HepG2 (cell line): Measurements from ENCODE around the gene FBXL20. TPM values are rescaled to one million over a fixed set of nuclear protein-coding genes. Genes with fewer than 3 reads are reported as not detected.

Source experiments
- ARID3A ChIP-seq: IDR thresholded peaks from 2 replicates; pipeline ENCODE4 v1.6.1; 2012; ENCODE audit warnings: low read depth, low read length, improper control_type of control experiment
- BRD4 ChIP-seq: sonication (generic); formaldehyde crosslinking; IDR thresholded peaks from 2 replicates; pipeline ENCODE4 v1.4.0; 2020; ENCODE audit warnings: missing genetic modification reagents
- NFIC ChIP-seq: IDR thresholded peaks from 2 replicates; pipeline ENCODE4 v1.6.1; 2012; ENCODE audit warnings: mild to moderate bottlenecking, low read length, inconsistent platforms
- RERE ChIP-seq: IDR thresholded peaks from 2 replicates; pipeline ENCODE4 v1.6.1; 2016; ENCODE audit warnings: low read depth, missing genetic modification reagents, missing compliant biosample characterization
- SMYD3 ChIP-seq: sonication (generic); formaldehyde crosslinking; IDR thresholded peaks from 2 replicates; pipeline ENCODE4 v1.8.1; 2023; ENCODE audit warnings: mild to moderate bottlenecking, missing genetic modification reagents
- polyA plus RNA-seq, 8 experiments: library from polyadenylated mRNA; depleted of rRNA in 3 of 8; stranded (reverse) in 7 of 8; unstranded in 1 of 8; fragments of >200 nt; fragmentation: Illumina TruSeq in 4 of 8; extraction: Trizol in 4 of 8; gene quantifications; 2 replicates each; pipeline versions ENCODE4 v1.2.1 to v1.2.3, GENCODE V29; 2011 to 2016; ENCODE audit warnings: low read depth in 4 of 8, missing spikeins in 1 of 8, mixed read lengths in 1 of 8; ENCODE audit not compliant: insufficient read depth in 1 of 8
- total RNA-seq, 5 experiments: library from RNA; depleted of rRNA; stranded (reverse); fragments of >200 nt; fragmentation: Illumina TruSeq; extraction: Trizol; gene quantifications; 2 replicates each; pipeline ENCODE4 v1.2.3, GENCODE V29; 2016; ENCODE audit warnings: low read depth in 1 of 5
- TF ChIP-seq, protein P1 (sequence below): sonication (generic); formaldehyde crosslinking; IDR thresholded peaks from 2 replicates; pipeline ENCODE4 v1.4.0; 2020; ENCODE audit warnings: missing genetic modification reagents, mild to moderate bottlenecking, borderline replicate concordance
- TF ChIP-seq, protein P2 (sequence below): sonication (generic); formaldehyde crosslinking; IDR thresholded peaks from 2 replicates; pipeline ENCODE4 v1.5.1; 2020; ENCODE audit warnings: mild to moderate bottlenecking, moderate library complexity, missing genetic modification reagents
- TF ChIP-seq, protein P3 (sequence below): sonication (generic); formaldehyde crosslinking; IDR thresholded peaks from 2 replicates; pipeline ENCODE4 v1.5.0; 2020; ENCODE audit warnings: mild to moderate bottlenecking, missing genetic modification reagents, borderline replicate concordance

FBXL20 gene
- total and polyA plus RNA-seq, 2 of the 13 experiments (the other 11 are each of a cell fraction or from before 2014, with no cell fraction given): 10.2 to 10.3 TPM

DNA sequence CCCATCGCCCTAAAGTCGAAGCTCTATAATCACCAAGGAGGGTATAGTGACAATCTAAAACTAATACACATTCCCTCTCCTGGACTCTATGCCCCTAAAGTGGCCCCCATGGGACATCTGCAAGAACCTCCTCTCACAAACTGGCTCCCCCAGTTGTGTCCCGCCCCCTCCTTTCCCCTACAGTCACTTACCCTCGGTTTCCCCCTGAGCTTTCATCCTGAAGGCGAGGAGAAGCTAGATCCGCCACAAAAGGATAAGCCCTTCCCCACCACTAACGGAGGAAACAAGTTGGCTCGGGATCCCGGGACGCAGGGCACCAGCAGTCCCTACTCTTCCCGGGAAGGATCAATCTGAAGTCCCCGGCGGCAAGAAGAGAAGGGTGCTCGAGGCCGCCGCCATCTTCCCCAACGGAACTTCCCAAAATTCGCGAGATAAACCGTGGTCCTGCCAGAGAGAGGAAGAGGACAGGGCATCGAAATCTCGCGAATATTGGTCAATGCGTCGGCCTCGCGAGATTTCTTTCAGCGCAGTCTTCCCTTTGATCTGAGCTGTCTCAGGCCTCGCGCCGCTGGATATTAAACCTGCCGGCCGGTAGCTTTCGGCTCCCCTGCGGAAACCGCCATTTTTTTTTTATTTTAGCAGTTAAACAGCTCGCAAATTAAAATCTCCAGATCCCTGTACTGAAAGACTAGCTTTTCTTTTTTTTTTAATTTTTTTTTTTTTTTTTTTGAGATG is 49.6 kb upstream of the FBXL20 start, which contains the start of gene MED1 (continued):
- TF ChIP-seq, protein P1, sequence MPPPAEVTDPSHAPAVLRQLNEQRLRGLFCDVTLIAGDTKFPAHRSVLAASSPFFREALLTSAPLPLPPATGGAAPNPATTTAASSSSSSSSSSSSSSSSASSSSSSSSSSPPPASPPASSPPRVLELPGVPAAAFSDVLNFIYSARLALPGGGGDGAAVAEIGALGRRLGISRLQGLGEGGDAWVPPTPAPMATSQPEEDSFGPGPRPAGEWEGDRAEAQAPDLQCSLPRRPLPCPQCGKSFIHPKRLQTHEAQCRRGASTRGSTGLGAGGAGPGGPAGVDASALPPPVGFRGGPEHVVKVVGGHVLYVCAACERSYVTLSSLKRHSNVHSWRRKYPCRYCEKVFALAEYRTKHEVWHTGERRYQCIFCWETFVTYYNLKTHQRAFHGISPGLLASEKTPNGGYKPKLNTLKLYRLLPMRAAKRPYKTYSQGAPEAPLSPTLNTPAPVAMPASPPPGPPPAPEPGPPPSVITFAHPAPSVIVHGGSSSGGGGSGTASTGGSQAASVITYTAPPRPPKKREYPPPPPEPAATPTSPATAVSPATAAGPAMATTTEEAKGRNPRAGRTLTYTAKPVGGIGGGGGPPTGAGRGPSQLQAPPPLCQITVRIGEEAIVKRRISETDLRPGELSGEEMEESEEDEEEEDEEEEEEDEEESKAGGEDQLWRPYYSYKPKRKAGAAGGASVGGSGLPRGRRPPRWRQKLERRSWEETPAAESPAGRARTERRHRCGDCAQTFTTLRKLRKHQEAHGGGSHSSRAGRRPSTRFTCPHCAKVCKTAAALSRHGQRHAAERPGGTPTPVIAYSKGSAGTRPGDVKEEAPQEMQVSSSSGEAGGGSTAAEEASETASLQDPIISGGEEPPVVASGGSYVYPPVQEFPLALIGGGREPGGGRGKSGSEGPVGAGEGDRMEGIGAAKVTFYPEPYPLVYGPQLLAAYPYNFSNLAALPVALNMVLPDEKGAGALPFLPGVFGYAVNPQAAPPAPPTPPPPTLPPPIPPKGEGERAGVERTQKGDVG (CRISPR knock-in tag): no peak
- TF ChIP-seq RERE (CRISPR knock-in tag): no peak
- TF ChIP-seq, protein P2, sequence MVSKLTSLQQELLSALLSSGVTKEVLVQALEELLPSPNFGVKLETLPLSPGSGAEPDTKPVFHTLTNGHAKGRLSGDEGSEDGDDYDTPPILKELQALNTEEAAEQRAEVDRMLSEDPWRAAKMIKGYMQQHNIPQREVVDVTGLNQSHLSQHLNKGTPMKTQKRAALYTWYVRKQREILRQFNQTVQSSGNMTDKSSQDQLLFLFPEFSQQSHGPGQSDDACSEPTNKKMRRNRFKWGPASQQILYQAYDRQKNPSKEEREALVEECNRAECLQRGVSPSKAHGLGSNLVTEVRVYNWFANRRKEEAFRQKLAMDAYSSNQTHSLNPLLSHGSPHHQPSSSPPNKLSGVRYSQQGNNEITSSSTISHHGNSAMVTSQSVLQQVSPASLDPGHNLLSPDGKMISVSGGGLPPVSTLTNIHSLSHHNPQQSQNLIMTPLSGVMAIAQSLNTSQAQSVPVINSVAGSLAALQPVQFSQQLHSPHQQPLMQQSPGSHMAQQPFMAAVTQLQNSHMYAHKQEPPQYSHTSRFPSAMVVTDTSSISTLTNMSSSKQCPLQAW (CRISPR knock-in tag): peak; percentile 80; the same call in 1 of the 2 replicates
- no peak for TF ChIP-seq SMYD3
- TF ChIP-seq, protein P3, sequence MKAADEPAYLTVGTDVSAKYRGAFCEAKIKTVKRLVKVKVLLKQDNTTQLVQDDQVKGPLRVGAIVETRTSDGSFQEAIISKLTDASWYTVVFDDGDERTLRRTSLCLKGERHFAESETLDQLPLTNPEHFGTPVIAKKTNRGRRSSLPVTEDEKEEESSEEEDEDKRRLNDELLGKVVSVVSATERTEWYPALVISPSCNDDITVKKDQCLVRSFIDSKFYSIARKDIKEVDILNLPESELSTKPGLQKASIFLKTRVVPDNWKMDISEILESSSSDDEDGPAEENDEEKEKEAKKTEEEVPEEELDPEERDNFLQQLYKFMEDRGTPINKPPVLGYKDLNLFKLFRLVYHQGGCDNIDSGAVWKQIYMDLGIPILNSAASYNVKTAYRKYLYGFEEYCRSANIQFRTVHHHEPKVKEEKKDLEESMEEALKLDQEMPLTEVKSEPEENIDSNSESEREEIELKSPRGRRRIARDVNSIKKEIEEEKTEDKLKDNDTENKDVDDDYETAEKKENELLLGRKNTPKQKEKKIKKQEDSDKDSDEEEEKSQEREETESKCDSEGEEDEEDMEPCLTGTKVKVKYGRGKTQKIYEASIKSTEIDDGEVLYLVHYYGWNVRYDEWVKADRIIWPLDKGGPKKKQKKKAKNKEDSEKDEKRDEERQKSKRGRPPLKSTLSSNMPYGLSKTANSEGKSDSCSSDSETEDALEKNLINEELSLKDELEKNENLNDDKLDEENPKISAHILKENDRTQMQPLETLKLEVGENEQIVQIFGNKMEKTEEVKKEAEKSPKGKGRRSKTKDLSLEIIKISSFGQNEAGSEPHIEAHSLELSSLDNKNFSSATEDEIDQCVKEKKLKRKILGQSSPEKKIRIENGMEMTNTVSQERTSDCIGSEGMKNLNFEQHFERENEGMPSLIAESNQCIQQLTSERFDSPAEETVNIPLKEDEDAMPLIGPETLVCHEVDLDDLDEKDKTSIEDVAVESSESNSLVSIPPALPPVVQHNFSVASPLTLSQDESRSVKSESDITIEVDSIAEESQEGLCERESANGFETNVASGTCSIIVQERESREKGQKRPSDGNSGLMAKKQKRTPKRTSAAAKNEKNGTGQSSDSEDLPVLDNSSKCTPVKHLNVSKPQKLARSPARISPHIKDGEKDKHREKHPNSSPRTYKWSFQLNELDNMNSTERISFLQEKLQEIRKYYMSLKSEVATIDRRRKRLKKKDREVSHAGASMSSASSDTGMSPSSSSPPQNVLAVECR: peak; percentile 84
- no peak for TF ChIP-seq NFIC
- peak; percentile 85 for TF ChIP-seq ARID3A
- TF ChIP-seq BRD4 (CRISPR knock-in tag): peak; percentile 87
